ENCODE data around the gene CDC45.

Gene CDC45

GRCh38 chr22:19479355-19480172 is at the start of gene CDC45 (continued):
- peak; percentile 63; the same call in 1 of the 2 replicates for TF ChIP-seq ZNF324 (tag by site-specific recombination; IDR thresholded peaks at IDR 0.05)
- TF ChIP-seq ZBTB1 (tag by site-specific recombination; IDR thresholded peaks at IDR 0.05), result no peak
- no peak for TF ChIP-seq ZNF701 (tag by site-specific recombination; IDR thresholded peaks at IDR 0.05)
- TF ChIP-seq ZNF843 (tag by site-specific recombination; IDR thresholded peaks at IDR 0.05), result no peak
- TF ChIP-seq ZSCAN18 (tag by site-specific recombination; IDR thresholded peaks at IDR 0.05), result peak; percentile 20
- TF ChIP-seq FEZF1 (tag by site-specific recombination; IDR thresholded peaks at IDR 0.05), result peak; percentile 45
- TF ChIP-seq TRIM28 (IDR thresholded peaks at IDR 0.05; ENCODE audit: borderline replicate concordance, low read length), result no peak; the same call in 1 of the 2 replicates
- no peak; the same call in 1 of the 2 replicates for TF ChIP-seq ZBTB8A (tag by site-specific recombination; IDR thresholded peaks at IDR 0.05)
- TF ChIP-seq ZNF645 (tag by site-specific recombination; IDR thresholded peaks at IDR 0.05), result peak; percentile 24; the same call in 1 of the 2 replicates
- no peak for TF ChIP-seq OSR2 (tag by site-specific recombination; IDR thresholded peaks at IDR 0.05)
- no peak for TF ChIP-seq ZNF510 (tag by site-specific recombination; IDR thresholded peaks at IDR 0.05; ENCODE audit: insufficient replicate concordance)
- no peak for TF ChIP-seq ZNF544 (tag by site-specific recombination; IDR thresholded peaks at IDR 0.05)
- peak; percentile 95 for TF ChIP-seq ZNF629 (tag by site-specific recombination; IDR thresholded peaks at IDR 0.05)
- TF ChIP-seq YY2 (tag by site-specific recombination; IDR thresholded peaks at IDR 0.05), result peak; percentile 93
- TF ChIP-seq TCF7L2 (IDR thresholded peaks at IDR 0.05; ENCODE audit: borderline replicate concordance, low read depth, low read length), result no peak
- no peak for TF ChIP-seq ZNF132 (tag by site-specific recombination; IDR thresholded peaks at IDR 0.05; ENCODE audit: borderline replicate concordance)
- no peak for TF ChIP-seq ZNF175 (tag by site-specific recombination; IDR thresholded peaks at IDR 0.05)
- no peak for TF ChIP-seq REPIN1 (tag by site-specific recombination; IDR thresholded peaks at IDR 0.05; ENCODE audit: low read depth)
- TF ChIP-seq ZNF621 (tag by site-specific recombination; IDR thresholded peaks at IDR 0.05), result no peak
- TF ChIP-seq GLI4 (tag by site-specific recombination; IDR thresholded peaks at IDR 0.05), result no peak
- peak; percentile 15; the same call in 1 of the 2 replicates for TF ChIP-seq ZIC2 (tag by site-specific recombination; IDR thresholded peaks at IDR 0.05)
- peak; percentile 27; the same call in 1 of the 2 replicates for TF ChIP-seq ZNF2 (tag by site-specific recombination; IDR thresholded peaks at IDR 0.05)
- no peak; the same call in 1 of the 2 replicates for TF ChIP-seq ELK4 (IDR thresholded peaks at IDR 0.05; ENCODE audit: borderline replicate concordance, low read depth, low read length)
- TF ChIP-seq ZNF112 (tag by site-specific recombination; IDR thresholded peaks at IDR 0.05), result no peak
- no peak for TF ChIP-seq PRDM2 (tag by site-specific recombination; IDR thresholded peaks at IDR 0.05; ENCODE audit: borderline replicate concordance)
- TF ChIP-seq SP2 (tag by site-specific recombination; IDR thresholded peaks at IDR 0.05), result peak; percentile 95
- TF ChIP-seq ZBTB44 (tag by site-specific recombination; IDR thresholded peaks at IDR 0.05), result no peak
- TF ChIP-seq ZNF140 (tag by site-specific recombination; IDR thresholded peaks at IDR 0.05), result no peak

Data from HEK293 (cell line).